ENCODE results near the gene VPS52.

- TF ChIP-seq CTCF (conservative IDR thresholded peaks at IDR 0.05) (no peak), ZFX (IDR thresholded peaks at IDR 0.05) (no peak)
These were observed 46.2 kb upstream of the VPS52 start, which contains the start of gene ZBTB22 for GRCh38 chr6:33317669-33318425.

All from C4-2B (cell line).